PC-9 (cell line): ENCODE results near the gene WNT2B. TPM values are rescaled to one million over a fixed set of nuclear protein-coding genes. Genes with fewer than 3 reads are reported as not detected.

Experiments
- BruUV-seq: library from RNA; stranded (reverse); fragments of 400-500 nt; replicated peaks from 2 replicates; lab custom pipeline; 2021; lab: Mats Ljungman, UMichigan
- CTCF ChIA-PET: fragments of 300-600 bp; sonication (Branson Sonifier 250); formaldehyde crosslinking; loops from one replicate; lab custom pipeline; 2022; ENCODE audit warnings: antibody characterized with exemption; lab: Charles Lee
- POLR2A ChIA-PET: fragments of 300-600 bp; sonication (Branson Sonifier 250); formaldehyde crosslinking; loops from one replicate; lab custom pipeline; 2022; ENCODE audit warnings: antibody characterized with exemption; ENCODE audit not compliant: unreplicated experiment; lab: Charles Lee
- DNase-seq, 2 experiments: peaks; one replicate each; pipeline versions ENCODE4 v3.0.0 to v3.0.0-alpha.2; 2015 to 2022; ENCODE audit warnings: mixed read lengths in 1 of 2
- H2AFZ ChIP-seq: fragments of 200-600 bp; sonication (generic); 2 replicates; pipeline ENCODE4 v1.8.1; 2017; ENCODE audit warnings: antibody characterized with exemption
- H3F3A ChIP-seq: fragments of 200-600 bp; sonication (generic); 2 replicates; pipeline ENCODE4 v1.8.1; 2017; ENCODE audit warnings: antibody characterized with exemption, mild to moderate bottlenecking, low read depth; ENCODE audit not compliant: insufficient read depth
- H3K27ac ChIP-seq: fragments of 200-600 bp; sonication (generic); 2 replicates; pipeline ENCODE4 v1.6.1; 2016; ENCODE audit warnings: mixed run types
- H3K27me3 ChIP-seq: fragments of 200-600 bp; sonication (generic); 2 replicates; pipeline ENCODE4 v1.6.1; 2016; ENCODE audit warnings: low read depth, mixed run types; ENCODE audit not compliant: insufficient read depth
- H3K36me3 ChIP-seq: fragments of 200-600 bp; sonication (generic); 2 replicates; pipeline ENCODE4 v1.6.1; 2016; ENCODE audit warnings: low read depth, mixed run types
- H3K4me1 ChIP-seq: fragments of 200-600 bp; sonication (generic); replicated peaks from 2 replicates; pipeline ENCODE4 v1.6.1; 2016; ENCODE audit warnings: mixed run types; ENCODE audit not compliant: insufficient read depth
- H3K4me2 ChIP-seq: fragments of 200-600 bp; sonication (generic); 2 replicates; pipeline ENCODE4 v1.6.1; 2017; ENCODE audit warnings: mixed run types
- H3K4me3 ChIP-seq: fragments of 200-600 bp; sonication (generic); 2 replicates; pipeline ENCODE4 v1.6.1; 2016; ENCODE audit warnings: mixed run types
- H3K79me2 ChIP-seq: fragments of 200-600 bp; sonication (generic); 2 replicates; pipeline ENCODE4 v1.6.1; 2017; ENCODE audit warnings: low read depth, mixed run types
- H3K9me2 ChIP-seq: fragments of 200-600 bp; sonication (generic); 2 replicates; pipeline ENCODE4 v1.8.1; 2017; ENCODE audit warnings: mild to moderate bottlenecking; ENCODE audit not compliant: insufficient read depth
- H3K9me3 ChIP-seq: fragments of 200-600 bp; sonication (generic); 2 replicates; pipeline ENCODE4 v1.8.1; 2016; ENCODE audit warnings: low read depth; ENCODE audit not compliant: insufficient read depth
- H4K20me1 ChIP-seq: fragments of 200-600 bp; sonication (generic); 2 replicates; pipeline ENCODE4 v1.8.1; 2017; ENCODE audit not compliant: insufficient read depth
- CTCF ChIP-seq: fragments of 200-600 bp; sonication (generic); conservative IDR thresholded peaks from 2 replicates; pipeline ENCODE4 v1.6.1; 2017; ENCODE audit warnings: mixed run types, antibody characterized with exemption, mild to moderate bottlenecking, moderate library complexity
- EZH2 ChIP-seq: fragments of 200-600 bp; sonication (generic); IDR thresholded peaks from 2 replicates; pipeline ENCODE4 v1.8.0; 2017; ENCODE audit warnings: antibody characterized with exemption, low read depth
- intact Hi-C: fragments of 100-400 bp; cut with micrococcal nuclease; formaldehyde crosslinking; loops from one replicate; pipeline ENCODE4 v1.10.0; 2022; ENCODE audit not compliant: unreplicated experiment
- total RNA-seq: library from RNA; stranded (reverse); gene quantifications from 2 replicates; pipeline ENCODE4 v1.2.3, GENCODE V29; 2021

Gene WNT2B
- total RNA-seq, 1 experiment from 2014 or later: 0.98 TPM

DNA sequence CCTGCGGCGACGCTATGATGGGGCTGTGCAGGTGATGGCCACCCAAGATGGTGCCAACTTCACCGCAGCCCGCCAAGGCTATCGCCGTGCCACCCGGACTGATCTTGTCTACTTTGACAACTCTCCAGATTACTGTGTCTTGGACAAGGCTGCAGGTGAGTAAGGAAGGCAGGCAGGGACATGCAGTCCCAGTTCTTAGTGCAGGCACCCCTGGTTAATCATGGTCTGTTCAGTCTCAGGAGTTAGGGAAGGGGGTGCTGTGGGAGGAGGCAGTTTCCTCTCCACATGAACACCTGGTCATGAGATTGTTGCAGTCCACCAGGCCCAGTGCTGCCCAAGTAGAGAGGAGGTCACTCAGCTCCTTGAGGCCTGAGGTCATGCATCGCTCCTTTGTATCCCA is 8.5 kb downstream of the WNT2B start:
- Histone ChIP-seq H3K4me1 (peaks cover 18% of the 10 kb centered on the region), H3K4me3 (no peak overlapping the region), H3K27ac (no peak overlapping the region), H3K27me3 (no peaks in the 10 kb centered on the region), H3K79me2 (no peaks in the 10 kb centered on the region), H2AFZ (no peak overlapping the region), H4K20me1 (no peaks in the 10 kb centered on the region), H3F3A (peaks cover 9% of the 10 kb centered on the region), H3K36me3 (no peaks in the 10 kb centered on the region), H3K9me2 (no peaks in the 10 kb centered on the region), H3K4me2 (no peak overlapping the region), H3K9me3 (no peaks in the 10 kb centered on the region)
- DNase-seq: no peak
- BruUV-seq: no TSS peak
- no peak for TF ChIP-seq EZH2
- TF ChIP-seq CTCF: no peak
- CTCF ChIA-PET: no interaction called here
- POLR2A ChIA-PET: no interaction called here
- intact Hi-C loops: no loop called here

DNA sequence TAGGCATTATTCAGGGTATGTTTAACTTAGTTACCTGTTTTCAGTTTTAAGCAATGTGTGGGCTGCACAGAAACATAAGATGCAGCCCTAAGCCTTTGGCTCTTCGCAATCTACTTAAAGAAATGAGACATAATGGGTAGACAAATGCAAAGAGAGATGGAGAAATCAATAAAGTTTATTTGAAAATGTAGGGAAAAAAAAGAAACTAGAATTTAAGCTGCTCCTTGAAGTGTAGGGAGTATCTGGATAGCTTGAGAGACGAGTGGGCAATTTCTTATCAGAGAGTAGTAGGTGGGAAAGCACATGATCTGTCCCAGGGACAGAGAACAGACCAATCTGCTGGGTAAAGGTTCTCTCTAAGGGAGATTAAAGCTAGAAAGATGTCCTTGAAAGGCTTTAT is 8.9 kb downstream of the WNT2B start:
- CTCF ChIA-PET: no interaction called here

DNA sequence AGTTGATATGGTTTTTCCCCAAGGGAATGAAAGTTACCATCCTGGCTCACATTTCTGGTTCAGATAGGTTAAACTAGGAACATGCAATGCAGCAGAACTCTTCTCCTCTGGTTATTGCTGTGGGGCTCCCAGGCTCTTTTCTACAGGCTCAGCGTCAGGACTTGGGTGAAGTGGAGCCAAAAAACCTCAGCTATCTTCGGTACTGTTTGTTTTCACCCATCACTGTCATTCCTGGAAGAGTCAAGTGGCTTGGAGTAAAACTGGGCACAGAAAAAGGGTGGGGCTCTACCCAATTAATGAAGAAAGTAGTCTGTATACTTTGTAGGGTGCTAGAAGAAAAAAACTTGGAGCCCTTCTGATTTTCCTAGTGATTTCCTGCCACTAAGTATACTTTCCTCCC is 9.4 kb downstream of the WNT2B start:
- DNase-seq: no peak
- Histone ChIP-seq H3K4me3 (no peak overlapping the region), H3K4me2 (no peak overlapping the region), H4K20me1 (no peaks in the 10 kb centered on the region), H3K9me3 (no peaks in the 10 kb centered on the region), H3K79me2 (no peaks in the 10 kb centered on the region), H3F3A (peaks cover 9% of the 10 kb centered on the region), H3K36me3 (no peaks in the 10 kb centered on the region), H2AFZ (no peak overlapping the region), H3K27me3 (no peaks in the 10 kb centered on the region), H3K4me1 (peaks cover 23% of the 10 kb centered on the region), H3K27ac (no peak overlapping the region), H3K9me2 (no peaks in the 10 kb centered on the region)
- ChIA-PET POLR2A (interaction anchor here (0.6 kb wide), 1 partner anchor 260 kb away, joined by 4 read pairs; no protein-coding TSS in a partner anchor), CTCF (no interaction called here)
- no TSS peak for BruUV-seq
- no peak for TF ChIP-seq EZH2
- TF ChIP-seq CTCF: no peak
- intact Hi-C loops: no loop called here

More for the DNA sequence above, 8.9 kb downstream of the WNT2B start:
- Histone ChIP-seq H3K79me2 (no peaks in the 10 kb centered on the region), H3K4me3 (no peak overlapping the region), H3K27ac (no peak overlapping the region), H3K4me2 (no peak overlapping the region), H3K9me3 (no peaks in the 10 kb centered on the region), H3K27me3 (no peaks in the 10 kb centered on the region), H3K4me1 (peaks cover 21% of the 10 kb centered on the region), H3K9me2 (no peaks in the 10 kb centered on the region), H3F3A (peaks cover 9% of the 10 kb centered on the region), H2AFZ (no peak overlapping the region), H4K20me1 (no peaks in the 10 kb centered on the region), H3K36me3 (no peaks in the 10 kb centered on the region)
- DNase-seq: no peak
- intact Hi-C loops: no loop called here
- POLR2A ChIA-PET: interaction anchor here (0.6 kb wide), 1 partner anchor 260 kb away, joined by 4 read pairs; no protein-coding TSS in a partner anchor
- TF ChIP-seq EZH2 (no peak), CTCF (no peak)
- BruUV-seq: no TSS peak
